HG03064 (cell line): ENCODE data around the gene VMP1.
"Not testable (repeated sequence)": the region's sequence is repeated elsewhere in the genome, so short reads cannot be mapped to it uniquely, and the experiment has no call there.

Experiments
- ATAC-seq: cut with Tn5 transposase; IDR thresholded peaks from one replicate; pipeline ENCODE4 v1.9.1; 2021; ENCODE audit warnings: low read depth; ENCODE audit not compliant: unreplicated experiment

The VMP1 gene

GRCh38 chr17:59853919-59854729 is 146.7 kb downstream of the VMP1 start:
- not testable (repeated sequence) for ATAC-seq

DNA sequence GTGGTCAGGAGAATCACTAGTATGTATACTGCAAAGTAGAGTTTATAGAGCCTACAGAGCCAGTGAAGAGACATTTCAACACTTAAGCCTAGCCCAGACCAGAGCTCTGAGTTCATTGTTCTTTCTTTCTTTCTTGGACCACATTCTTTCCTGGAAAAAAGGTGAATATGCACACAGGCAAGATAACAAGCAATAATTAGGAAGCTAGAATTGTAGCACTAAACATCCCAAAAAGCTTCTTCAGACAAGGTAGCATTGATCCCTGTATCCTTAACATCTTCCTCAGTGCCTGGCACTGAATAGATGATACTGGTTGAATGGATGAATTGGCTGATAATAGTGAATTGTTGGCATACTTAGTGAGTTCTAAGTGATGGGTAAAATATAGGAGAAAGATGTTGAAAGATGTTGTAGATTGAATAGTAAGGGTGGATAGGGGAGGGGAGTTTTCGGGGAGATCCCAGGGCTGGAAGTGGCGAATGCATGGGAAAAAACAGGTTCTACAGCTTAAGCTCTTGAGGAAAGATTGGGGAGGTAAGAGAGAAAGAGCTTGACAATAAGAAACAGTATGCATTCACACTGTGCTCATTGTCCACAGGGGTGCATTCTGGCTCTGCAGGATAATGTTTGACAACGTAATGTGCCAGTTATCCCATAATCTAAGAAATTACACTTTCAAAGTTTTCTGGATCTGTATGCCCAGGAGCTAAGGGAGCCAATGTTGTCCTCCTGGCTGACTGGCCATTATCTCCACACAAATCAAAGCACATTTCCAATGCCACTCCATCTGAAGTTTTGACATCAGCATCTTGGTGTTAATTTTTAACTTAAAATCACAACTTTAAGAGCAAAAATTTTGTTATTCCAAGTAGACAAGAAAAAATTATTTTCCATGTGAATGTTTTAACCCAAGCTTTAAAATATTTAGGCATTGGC is 149.7 kb downstream of the VMP1 start:
- ATAC-seq = no peak

- ATAC-seq = no peak
These were observed 150.8 kb downstream of the VMP1 start for GRCh38 chr17:59858167-59858816.

- no peak for ATAC-seq
These were observed 151.5 kb downstream of the VMP1 start for GRCh38 chr17:59858932-59859331.

- no peak for ATAC-seq
These were observed 152.1 kb downstream of the VMP1 start for GRCh38 chr17:59859444-59860025.

DNA sequence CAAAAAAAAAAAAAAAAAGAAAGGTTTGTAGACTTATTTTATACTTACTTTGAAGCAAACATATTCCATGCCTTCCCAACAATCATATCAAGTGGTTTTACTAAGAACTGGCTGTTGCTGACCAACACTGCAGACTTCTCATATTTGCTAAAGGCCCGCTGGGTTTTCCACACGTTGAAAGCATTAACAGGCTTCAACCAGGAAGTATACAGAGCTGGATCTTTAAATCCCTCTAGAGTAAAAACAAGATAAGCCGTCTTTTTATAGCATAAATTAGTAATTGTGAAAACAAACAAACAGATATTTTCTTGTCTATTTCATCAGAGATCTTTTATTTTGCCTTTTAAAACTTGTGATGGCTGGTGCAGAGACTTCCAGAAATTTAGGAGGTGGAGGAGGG is 156.2 kb downstream of the VMP1 start:
- no peak for ATAC-seq

GRCh38 chr17:59869941-59870218 is 162.4 kb downstream of the VMP1 start:
- ATAC-seq = no peak

DNA sequence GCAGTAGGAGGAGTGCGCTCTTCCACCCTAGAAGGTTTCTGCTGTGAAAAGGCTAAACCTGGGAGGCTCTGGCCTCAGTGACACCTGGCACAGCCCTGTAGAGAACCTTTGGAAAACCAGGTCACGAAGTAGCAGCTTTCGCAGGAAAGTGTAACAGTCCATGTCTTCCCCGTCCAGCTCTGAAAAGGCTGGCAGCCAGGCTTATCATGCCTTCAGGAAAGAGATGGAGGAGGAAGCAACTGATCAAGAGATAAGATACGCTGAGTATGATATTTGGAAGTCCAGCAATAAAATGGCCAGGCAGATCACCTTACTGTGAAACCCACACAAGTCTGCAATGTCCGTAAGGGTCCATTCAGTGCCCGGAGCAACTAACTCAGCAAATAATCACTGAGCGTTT is 163.0 kb downstream of the VMP1 start:
- no peak for ATAC-seq

DNA sequence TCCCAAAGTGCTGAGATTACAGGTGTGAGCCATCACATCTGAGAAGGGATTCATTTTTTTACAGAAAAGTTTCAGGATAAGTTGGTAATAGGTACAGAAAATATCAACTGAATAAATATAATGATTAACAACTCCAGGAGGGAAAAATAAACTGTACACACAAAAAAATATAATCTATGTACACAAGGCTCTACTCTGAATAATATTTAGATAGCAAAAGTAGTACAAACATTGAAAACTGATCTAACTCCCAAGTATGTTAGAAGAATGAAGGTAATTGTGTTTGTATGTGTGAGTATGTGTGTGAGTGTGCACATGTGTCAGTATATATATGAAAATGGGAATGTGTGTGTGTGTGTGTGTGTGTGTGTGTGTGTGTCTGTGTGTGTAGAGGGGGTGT is 164.9 kb downstream of the VMP1 start:
- ATAC-seq = no peak

DNA sequence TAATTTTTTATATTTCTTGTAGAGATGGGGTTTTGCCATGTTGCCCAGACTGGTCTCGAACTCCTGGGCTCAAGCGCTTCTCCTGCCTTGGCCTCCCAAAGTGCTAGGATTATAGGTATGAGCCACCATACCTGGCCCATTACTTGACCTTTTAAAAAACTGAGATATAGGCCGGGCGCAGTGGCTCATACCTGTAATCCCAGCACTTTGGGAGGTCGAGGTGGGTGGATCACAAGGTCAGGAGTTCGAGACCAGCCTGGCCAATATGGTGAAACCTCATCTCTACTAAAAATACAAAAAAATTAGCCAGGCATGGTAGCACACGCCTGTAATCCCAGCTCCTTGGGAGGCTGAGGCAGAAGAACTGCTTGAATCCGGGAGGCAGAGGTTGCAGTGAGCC is 166.0 kb downstream of the VMP1 start:
- not testable (repeated sequence) for ATAC-seq

DNA sequence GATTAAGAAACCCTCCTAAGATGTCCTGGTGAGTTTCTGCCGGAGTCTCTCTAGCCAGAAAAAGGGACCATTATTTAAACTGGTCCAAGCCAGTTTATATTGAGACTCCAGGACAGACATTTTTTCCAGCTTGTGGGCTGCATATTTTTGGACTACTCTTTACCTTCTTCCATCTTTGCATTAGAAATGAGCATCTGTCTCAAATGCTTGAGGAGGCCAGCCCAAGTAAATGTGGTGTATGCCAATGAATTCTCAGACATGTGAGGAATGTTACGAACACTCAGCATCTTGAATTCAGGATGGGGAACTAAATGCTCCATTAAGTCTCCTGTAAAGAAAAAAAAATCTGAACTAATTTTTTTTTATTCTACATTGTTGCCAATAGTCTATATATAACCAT is 166.9 kb downstream of the VMP1 start:
- no peak for ATAC-seq

- no peak for ATAC-seq
These were observed 168.7 kb downstream of the VMP1 start for GRCh38 chr17:59876107-59876506.

DNA sequence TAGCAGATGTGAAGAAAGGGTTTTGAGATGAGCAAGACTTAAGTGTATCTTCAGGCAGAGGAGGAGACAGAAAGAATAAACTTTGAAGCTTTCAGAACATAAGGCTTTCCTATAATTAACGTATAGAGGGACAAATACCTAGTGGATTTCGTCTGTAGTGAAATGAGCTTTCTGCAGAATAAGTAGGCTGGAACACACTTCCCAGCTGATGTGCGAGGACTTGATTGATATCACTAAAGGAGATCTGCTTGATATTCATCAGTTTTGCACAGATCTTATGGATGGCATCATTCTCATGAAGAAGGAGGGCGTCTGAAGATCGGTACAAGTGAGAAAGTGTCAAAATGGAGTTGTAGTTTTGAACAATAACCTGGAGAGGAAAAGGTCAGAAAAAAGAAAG is 170.5 kb downstream of the VMP1 start:
- no peak for ATAC-seq

- ATAC-seq = no peak
These were observed 171.2 kb downstream of the VMP1 start for GRCh38 chr17:59878624-59879023.

- ATAC-seq = no peak
These were observed 177.4 kb downstream of the VMP1 start for GRCh38 chr17:59884861-59885260.

DNA sequence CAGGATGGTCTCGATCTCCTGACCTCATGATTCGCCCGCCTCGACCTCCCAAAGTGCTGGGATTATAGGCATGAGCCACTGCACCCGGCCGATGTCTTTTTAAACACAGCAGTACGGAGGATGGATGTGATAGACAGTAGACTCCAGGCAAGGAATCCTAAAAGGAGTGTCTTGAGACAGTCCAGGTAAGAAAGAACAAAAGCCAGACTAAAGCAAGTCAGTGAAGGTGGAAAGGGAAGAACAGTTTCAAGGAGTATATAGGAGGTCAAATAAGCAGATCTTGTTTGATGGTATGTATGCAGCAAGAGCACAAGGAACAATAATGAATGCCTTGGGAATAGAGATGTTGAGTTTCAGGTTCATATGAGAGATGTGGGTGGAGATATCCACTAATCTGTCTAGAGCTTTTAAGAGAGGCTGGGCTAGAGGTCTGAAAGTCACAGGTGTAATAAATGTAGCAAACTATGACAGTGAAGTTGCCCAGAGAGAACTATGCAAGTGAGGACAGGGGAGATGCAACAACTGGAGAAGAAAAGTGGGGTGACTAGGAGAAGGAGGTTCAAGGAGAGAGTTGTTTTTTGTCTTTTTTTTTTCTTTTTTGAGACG is 180.8 kb downstream of the VMP1 start:
- ATAC-seq = no peak

GRCh38 chr17:59890720-59891119 is 183.3 kb downstream of the VMP1 start:
- ATAC-seq = no peak
